ENCODE data around the gene U2AF2. TPM values are rescaled to one million over a fixed set of nuclear protein-coding genes. Genes with fewer than 3 reads are reported as not detected.
"Not testable (repeated sequence)": the region's sequence is repeated elsewhere in the genome, so short reads cannot be mapped to it uniquely, and the experiment has no call there.

U2AF2 gene
- polyA plus RNA-seq, 3 donors = 160 to 218 (median 199) TPM

- DNase-seq (ENCODE audit: extremely low read depth in 1 of 11, low read depth in 9 of 11, low spot score in 4 of 11) = no peak
Observed at GRCh38 chr19:55712804-55713631, 58.2 kb downstream of the U2AF2 start.

GRCh38 chr19:55716531-55716930 is 61.7 kb downstream of the U2AF2 start:
- no peak for DNase-seq (ENCODE audit: extremely low read depth in 1 of 11, low read depth in 9 of 11, low spot score in 4 of 11)

GRCh38 chr19:55717251-55717650 is 62.4 kb downstream of the U2AF2 start:
- DNase-seq (ENCODE audit: extremely low read depth in 1 of 11, low read depth in 9 of 11, low spot score in 4 of 11) = no peak

- not testable (repeated sequence) for DNase-seq (ENCODE audit: extremely low read depth in 1 of 11, low read depth in 9 of 11, low spot score in 4 of 11)
Observed at GRCh38 chr19:55717879-55718711, 63.3 kb downstream of the U2AF2 start.

- no peak for DNase-seq (ENCODE audit: extremely low read depth in 1 of 11, low read depth in 9 of 11, low spot score in 4 of 11)
Observed at GRCh38 chr19:55720214-55720746, 65.4 kb downstream of the U2AF2 start.

GRCh38 chr19:55720801-55721200 is 66.0 kb downstream of the U2AF2 start:
- no peak for DNase-seq (ENCODE audit: extremely low read depth in 1 of 11, low read depth in 9 of 11, low spot score in 4 of 11)

- no peak for DNase-seq (ENCODE audit: extremely low read depth in 1 of 11, low read depth in 9 of 11, low spot score in 4 of 11)
Observed at GRCh38 chr19:55723491-55723890, 68.7 kb downstream of the U2AF2 start.

Other genes starting within 250 kb of the U2AF2 start
- gene UBE2S, start 247.2 kb upstream of the U2AF2 start, polyA plus RNA-seq (ENCODE audit: insufficient read length in 3 of 3) = 10 to 100 TPM; 39.8 to 70.7 (median 42.8) TPM
- gene SHISA7, start 211.7 kb upstream of the U2AF2 start, polyA plus RNA-seq (ENCODE audit: insufficient read length in 3 of 3) = under 1 TPM; 0.09 to 0.30 (median 0.16) TPM
- gene ISOC2, start 193.4 kb upstream of the U2AF2 start, polyA plus RNA-seq (ENCODE audit: insufficient read length in 3 of 3) = 10 to 100 TPM; 28.1 to 47.0 (median 45.4) TPM
- gene C19orf85, start 190.3 kb upstream of the U2AF2 start, polyA plus RNA-seq (ENCODE audit: insufficient read length in 3 of 3) = not detected
- gene ZNF628, start 178.4 kb upstream of the U2AF2 start, polyA plus RNA-seq (ENCODE audit: insufficient read length in 3 of 3) = 1 to 10 TPM; 2.1 to 6.6 (median 4.8) TPM
- 10 to 100 TPM; 43.2 to 55.9 (median 52.6) TPM for gene NAT14, start 169.8 kb upstream of the U2AF2 start, polyA plus RNA-seq (ENCODE audit: insufficient read length in 3 of 3)
- 1 to 10 TPM; 1.5 to 2.5 (median 1.6) TPM for gene SSC5D, start 166.6 kb upstream of the U2AF2 start, polyA plus RNA-seq (ENCODE audit: insufficient read length in 3 of 3)
- gene SBK2, start 117.9 kb upstream of the U2AF2 start, polyA plus RNA-seq (ENCODE audit: insufficient read length in 3 of 3) = 1 to 10 TPM in 2 of 3 donors, under 1 TPM in 1; 0.97 to 1.8 (median 1.4) TPM
- gene SBK3, start 109.5 kb upstream of the U2AF2 start, polyA plus RNA-seq (ENCODE audit: insufficient read length in 3 of 3) = under 1 TPM; 0.12 to 0.28 (median 0.22) TPM
- 10 to 100 TPM; 13.8 to 21.2 (median 19.5) TPM for gene ZNF579, start 74.2 kb upstream of the U2AF2 start, polyA plus RNA-seq (ENCODE audit: insufficient read length in 3 of 3)
- gene FIZ1, start 55.5 kb upstream of the U2AF2 start, polyA plus RNA-seq (ENCODE audit: insufficient read length in 3 of 3) = 10 to 100 TPM; 20.1 to 24.5 (median 23.9) TPM
- 10 to 100 TPM in 2 of 3 donors, 1 to 10 TPM in 1; 6.5 to 11.1 (median 11.0) TPM for gene ZNF524, start 54.7 kb upstream of the U2AF2 start, polyA plus RNA-seq (ENCODE audit: insufficient read length in 3 of 3)
- 10 to 100 TPM in 2 of 3 donors, 1 to 10 TPM in 1; 5.9 to 11.8 (median 11.1) TPM for gene ZNF865, start 49.4 kb upstream of the U2AF2 start, polyA plus RNA-seq (ENCODE audit: insufficient read length in 3 of 3)
- 10 to 100 TPM in 2 of 3 donors, 1 to 10 TPM in 1; 8.7 to 13.6 (median 12.7) TPM for gene ZNF784, start 30.5 kb upstream of the U2AF2 start, polyA plus RNA-seq (ENCODE audit: insufficient read length in 3 of 3)
- 10 to 100 TPM; 35.1 to 61.9 (median 53.0) TPM for gene ZNF580, start 14.0 kb upstream of the U2AF2 start, polyA plus RNA-seq (ENCODE audit: insufficient read length in 3 of 3)
- 10 to 100 TPM; 22.5 to 30.9 (median 30.2) TPM for gene ZNF581, start 11.4 kb upstream of the U2AF2 start, polyA plus RNA-seq (ENCODE audit: insufficient read length in 3 of 3)
- gene CCDC106, start 6.8 kb upstream of the U2AF2 start, polyA plus RNA-seq (ENCODE audit: insufficient read length in 3 of 3) = 10 to 100 TPM; 17.5 to 27.4 (median 25.3) TPM
- 100 to 1,000 TPM in 2 of 3 donors, 10 to 100 TPM in 1; 80.2 to 152 (median 135) TPM for gene EPN1, start 20.2 kb downstream of the U2AF2 start, polyA plus RNA-seq (ENCODE audit: insufficient read length in 3 of 3)
- gene NLRP9, start 83.4 kb downstream of the U2AF2 start, polyA plus RNA-seq (ENCODE audit: insufficient read length in 3 of 3) = not detected
- under 1 TPM in 1 of 3 donors, not detected in 2; 0.20 TPM for gene RFPL4A, start 104.1 kb downstream of the U2AF2 start, polyA plus RNA-seq (ENCODE audit: insufficient read length in 3 of 3)
- gene RFPL4AL1, start 114.1 kb downstream of the U2AF2 start, polyA plus RNA-seq (ENCODE audit: insufficient read length in 3 of 3) = under 1 TPM in 1 of 3 donors, not detected in 2; 0.22 TPM
- gene NLRP11, start 177.0 kb downstream of the U2AF2 start, polyA plus RNA-seq (ENCODE audit: insufficient read length in 3 of 3) = under 1 TPM; 0.14 to 0.20 (median 0.17) TPM
- gene NLRP4, start 181.5 kb downstream of the U2AF2 start, polyA plus RNA-seq (ENCODE audit: insufficient read length in 3 of 3) = not detected

All from renal cortex interstitium (tissue), 11 donors.